ENCODE data around the gene DIS3L.

DIS3L gene

DNA sequence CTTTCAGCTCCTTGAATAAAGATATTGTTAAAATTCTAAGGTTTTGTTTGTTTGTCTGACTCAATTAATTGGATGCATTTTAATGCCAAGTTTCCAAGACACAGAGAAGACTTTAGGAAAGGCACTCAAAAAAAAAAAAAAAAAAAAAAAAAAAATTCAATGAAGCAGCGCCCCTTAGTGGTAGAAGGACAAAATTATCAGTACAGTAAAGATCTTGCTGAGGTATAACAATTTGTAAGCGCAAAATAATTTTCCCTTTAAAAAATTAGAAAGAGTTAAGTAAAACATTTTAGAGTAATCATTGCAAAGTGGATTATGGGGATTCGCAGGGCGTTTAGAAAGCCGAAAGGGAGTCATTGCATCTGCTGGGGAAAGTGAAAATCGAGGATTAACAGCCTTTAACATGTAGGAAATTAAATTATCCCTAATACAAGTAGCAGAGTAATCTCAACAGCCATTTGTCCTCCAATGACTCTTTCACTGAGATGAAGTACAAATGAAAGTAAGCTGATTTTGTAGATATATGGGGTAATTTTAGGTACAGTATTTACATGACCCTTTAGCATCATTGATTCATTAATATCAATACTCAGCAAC, 5.8 kb upstream of the DIS3L start:
- ChIA-PET POLR2A (no interaction called here), CTCF (interaction anchor here (0.6 to 0.7 kb wide), 2 partner anchors 430 to 548 kb away, joined by 4 to 12 read pairs; no protein-coding TSS in a partner anchor)
- TF ChIP-seq FOXA1 (IDR thresholded peaks at IDR 0.05) (no peak), ZNF384 (IDR thresholded peaks at IDR 0.05) (peak; percentile 99), SUZ12 (IDR thresholded peaks at IDR 0.05) (no peak)
- DNase-seq (ENCODE audit: extremely low spot score), result peak; percentile 36

- TF ChIP-seq ELF4 (IDR thresholded peaks at IDR 0.05), result no peak
- TF ChIP-seq FOXA1 (IDR thresholded peaks at IDR 0.05), result no peak
- no peak for TF ChIP-seq FOXK2 (IDR thresholded peaks at IDR 0.05)
- TF ChIP-seq SUZ12 (IDR thresholded peaks at IDR 0.05), result no peak
- TF ChIP-seq TARDBP (IDR thresholded peaks at IDR 0.05), result no peak
- TF ChIP-seq FOXM1 (IDR thresholded peaks at IDR 0.05; ENCODE audit: borderline replicate concordance), result no peak
- no peak for TF ChIP-seq ZNF384 (IDR thresholded peaks at IDR 0.05)
- no peak for TF ChIP-seq LEF1 (IDR thresholded peaks at IDR 0.05; ENCODE audit: borderline replicate concordance)
- no peak for DNase-seq (ENCODE audit: extremely low spot score)
- POLR2A ChIA-PET, result interaction anchor here (1.3 kb wide), 1 partner anchor 70 kb away, joined by 4 read pairs; no protein-coding TSS in a partner anchor
- CTCF ChIA-PET, result interaction anchor here (0.6 to 1.3 kb wide), 3 partner anchors 30 to 759 kb away, joined by 3 to 4 read pairs (median 4); no protein-coding TSS in a partner anchor
Measured at GRCh38 chr15:66288093-66288492, 5.3 kb upstream of the DIS3L start.

- DNase-seq (ENCODE audit: extremely low spot score), result no peak
- ChIA-PET POLR2A (interaction anchor here (1.3 kb wide), 1 partner anchor 71 kb away, joined by 4 read pairs; no protein-coding TSS in a partner anchor), CTCF (interaction anchor here (0.6 to 1.3 kb wide), 2 partner anchors 29 to 760 kb away, joined by 3 to 4 read pairs; no protein-coding TSS in a partner anchor)
- TF ChIP-seq ZNF384 (IDR thresholded peaks at IDR 0.05), result no peak
- TF ChIP-seq L3MBTL2 (conservative IDR thresholded peaks at IDR 0.05), result no peak
- no peak for TF ChIP-seq BHLHE40 (IDR thresholded peaks at IDR 0.05; ENCODE audit: borderline replicate concordance)
- TF ChIP-seq SUZ12 (IDR thresholded peaks at IDR 0.05), result no peak
- TF ChIP-seq LEF1 (IDR thresholded peaks at IDR 0.05; ENCODE audit: borderline replicate concordance), result no peak
- TF ChIP-seq, protein P1, sequence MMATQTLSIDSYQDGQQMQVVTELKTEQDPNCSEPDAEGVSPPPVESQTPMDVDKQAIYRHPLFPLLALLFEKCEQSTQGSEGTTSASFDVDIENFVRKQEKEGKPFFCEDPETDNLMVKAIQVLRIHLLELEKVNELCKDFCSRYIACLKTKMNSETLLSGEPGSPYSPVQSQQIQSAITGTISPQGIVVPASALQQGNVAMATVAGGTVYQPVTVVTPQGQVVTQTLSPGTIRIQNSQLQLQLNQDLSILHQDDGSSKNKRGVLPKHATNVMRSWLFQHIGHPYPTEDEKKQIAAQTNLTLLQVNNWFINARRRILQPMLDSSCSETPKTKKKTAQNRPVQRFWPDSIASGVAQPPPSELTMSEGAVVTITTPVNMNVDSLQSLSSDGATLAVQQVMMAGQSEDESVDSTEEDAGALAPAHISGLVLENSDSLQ (IDR thresholded peaks at IDR 0.05), result no peak
- TF ChIP-seq SP1 (IDR thresholded peaks at IDR 0.05), result no peak
- TF ChIP-seq HDGF (IDR thresholded peaks at IDR 0.05; ENCODE audit: borderline replicate concordance), result no peak
- TF ChIP-seq ELF4 (IDR thresholded peaks at IDR 0.05), result no peak
- no peak for TF ChIP-seq NFRKB (IDR thresholded peaks at IDR 0.05)
- TF ChIP-seq TARDBP (IDR thresholded peaks at IDR 0.05), result no peak
- TF ChIP-seq FOXA1 (IDR thresholded peaks at IDR 0.05), result no peak
- no peak for TF ChIP-seq FOXM1 (IDR thresholded peaks at IDR 0.05; ENCODE audit: borderline replicate concordance)
- no peak for TF ChIP-seq FOXK2 (IDR thresholded peaks at IDR 0.05)
- TF ChIP-seq CTBP1 (IDR thresholded peaks at IDR 0.05; ENCODE audit: borderline replicate concordance), result no peak
- TF ChIP-seq ARNT (IDR thresholded peaks at IDR 0.05), result no peak
Measured at GRCh38 chr15:66288551-66289185, 4.7 kb upstream of the DIS3L start.

DNA sequence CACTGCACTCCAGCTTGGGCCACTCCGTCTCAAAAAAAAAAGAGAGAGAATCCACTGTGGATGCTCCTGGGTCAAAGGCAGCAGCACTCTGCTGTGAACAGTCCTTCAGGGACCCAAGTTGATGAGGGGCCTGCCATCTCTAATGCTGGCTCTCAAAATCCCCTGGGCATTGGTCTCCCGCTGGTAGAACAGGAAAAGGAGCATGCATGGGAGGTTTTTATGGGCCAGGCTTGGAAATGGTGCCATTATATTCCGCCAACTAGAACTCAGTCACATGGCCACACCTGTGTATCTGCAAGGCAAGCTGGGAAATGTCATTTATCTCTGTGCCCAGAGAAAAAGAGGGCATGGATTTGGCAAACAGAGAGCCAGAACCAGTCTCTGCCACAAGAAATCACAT, 3.4 kb upstream of the DIS3L start:
- ChIA-PET POLR2A (no interaction called here), CTCF (no interaction called here)
- TF ChIP-seq LEF1 (IDR thresholded peaks at IDR 0.05; ENCODE audit: borderline replicate concordance) (no peak), SP1 (IDR thresholded peaks at IDR 0.05) (no peak), HDGF (IDR thresholded peaks at IDR 0.05; ENCODE audit: borderline replicate concordance) (no peak), SUZ12 (IDR thresholded peaks at IDR 0.05) (no peak), ARNT (IDR thresholded peaks at IDR 0.05) (no peak), ELF4 (IDR thresholded peaks at IDR 0.05) (no peak), NFRKB (IDR thresholded peaks at IDR 0.05) (no peak), FOXM1 (IDR thresholded peaks at IDR 0.05; ENCODE audit: borderline replicate concordance) (no peak), L3MBTL2 (conservative IDR thresholded peaks at IDR 0.05) (no peak), FOXA1 (IDR thresholded peaks at IDR 0.05) (no peak), BHLHE40 (IDR thresholded peaks at IDR 0.05; ENCODE audit: borderline replicate concordance) (no peak), TARDBP (IDR thresholded peaks at IDR 0.05) (no peak), CTBP1 (IDR thresholded peaks at IDR 0.05; ENCODE audit: borderline replicate concordance) (no peak), FOXK2 (IDR thresholded peaks at IDR 0.05) (no peak), ZNF384 (IDR thresholded peaks at IDR 0.05) (no peak)
- TF ChIP-seq, protein P1 (IDR thresholded peaks at IDR 0.05), result no peak
- DNase-seq (ENCODE audit: extremely low spot score), result no peak

DNA sequence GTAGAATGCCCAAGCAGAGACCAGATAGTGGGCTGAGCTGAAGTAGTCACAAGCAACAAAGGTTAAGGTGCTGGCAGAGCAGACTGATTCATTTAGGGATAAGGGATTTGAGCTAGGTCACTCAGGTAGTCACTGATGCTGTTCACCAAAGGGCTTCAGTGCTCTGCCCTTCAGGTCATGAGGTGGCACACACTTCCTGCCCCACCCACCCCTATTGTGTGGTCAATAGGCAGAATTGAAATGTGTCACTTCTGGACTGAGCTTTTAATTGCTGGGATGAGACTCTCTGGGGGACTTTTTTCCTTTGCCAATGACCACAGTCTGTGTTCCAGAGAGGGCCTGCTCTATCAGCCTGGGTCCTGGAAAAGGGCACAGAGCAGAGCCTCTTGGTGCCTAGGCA, 2.9 kb upstream of the DIS3L start:
- CTCF ChIA-PET, result no interaction called here
- no peak for DNase-seq (ENCODE audit: extremely low spot score)
- POLR2A ChIA-PET, result no interaction called here
- no peak for TF ChIP-seq BHLHE40 (IDR thresholded peaks at IDR 0.05; ENCODE audit: borderline replicate concordance)
- TF ChIP-seq SP1 (IDR thresholded peaks at IDR 0.05), result no peak
- no peak for TF ChIP-seq FOXM1 (IDR thresholded peaks at IDR 0.05; ENCODE audit: borderline replicate concordance)
- TF ChIP-seq FOXA1 (IDR thresholded peaks at IDR 0.05), result no peak
- no peak for TF ChIP-seq SUZ12 (IDR thresholded peaks at IDR 0.05)
- no peak for TF ChIP-seq NFRKB (IDR thresholded peaks at IDR 0.05)
- TF ChIP-seq ELF4 (IDR thresholded peaks at IDR 0.05), result no peak
- no peak for TF ChIP-seq ARNT (IDR thresholded peaks at IDR 0.05)
- no peak for TF ChIP-seq FOXK2 (IDR thresholded peaks at IDR 0.05)
- TF ChIP-seq HDGF (IDR thresholded peaks at IDR 0.05; ENCODE audit: borderline replicate concordance), result no peak
- no peak for TF ChIP-seq L3MBTL2 (conservative IDR thresholded peaks at IDR 0.05)
- no peak for TF ChIP-seq LEF1 (IDR thresholded peaks at IDR 0.05; ENCODE audit: borderline replicate concordance)
- no peak for TF ChIP-seq ZNF384 (IDR thresholded peaks at IDR 0.05)
- no peak for TF ChIP-seq CTBP1 (IDR thresholded peaks at IDR 0.05; ENCODE audit: borderline replicate concordance)
- TF ChIP-seq, protein P1 (IDR thresholded peaks at IDR 0.05), result no peak
- TF ChIP-seq TARDBP (IDR thresholded peaks at IDR 0.05), result no peak

Measured in HEK293T (cell line).